Measurements from ENCODE around the gene AGPAT2.

GRCh38 chr9:136688274-136689107, 1.2 kb upstream of the AGPAT2 start:
- TF ChIP-seq CTCF (IDR thresholded peaks at IDR 0.05; ENCODE audit: poor library complexity) (no peak), EZH2 (IDR thresholded peaks at IDR 0.05; ENCODE audit: borderline replicate concordance) (no peak)
